Measurements from ENCODE around the gene TMUB2. TPM values are rescaled to one million over a fixed set of nuclear protein-coding genes. Genes with fewer than 3 reads are reported as not detected.

Gene TMUB2
- total and polyA plus RNA-seq, 2 experiments from 2014 or later: 27.7 to 46.8 TPM

DNA sequence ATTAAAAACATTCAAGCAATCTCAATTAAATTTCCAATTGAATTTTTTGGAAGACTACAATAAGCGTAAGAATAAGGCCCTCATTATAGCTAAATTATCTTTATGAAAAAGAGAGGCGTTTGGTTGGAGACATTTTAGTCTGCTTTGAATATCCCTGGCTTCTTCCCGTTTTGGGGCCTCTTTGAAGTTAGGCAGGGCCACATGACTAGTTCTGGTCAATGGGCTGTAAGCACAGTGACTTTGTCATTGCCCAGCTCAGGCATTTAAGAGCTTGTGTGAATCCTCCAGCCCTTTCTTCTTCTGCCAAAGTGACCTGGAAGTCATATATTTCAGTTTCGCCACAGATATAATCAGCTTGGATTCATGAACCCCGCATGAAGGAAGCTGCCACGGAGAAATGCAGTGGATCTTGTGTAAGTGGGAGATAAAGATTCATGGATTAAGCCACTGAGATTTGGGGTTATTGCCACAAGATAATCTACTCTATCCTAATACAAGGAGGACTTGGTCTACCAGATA lies 54.4 kb downstream of the TMUB2 start:
- no peaks in the 10 kb centered on the region for H3K4me1 ChIP-seq (ENCODE audit: insufficient read depth)

More for the DNA sequence above, 54.4 kb downstream of the TMUB2 start:
- Histone ChIP-seq H3K9me2 (replicated peaks; ENCODE audit: insufficient read depth) (no peaks in the 10 kb centered on the region), H3K27me3 (no peaks in the 10 kb centered on the region), H3K36me3 (replicated peaks; ENCODE audit: insufficient read depth, low read depth) (no peaks in the 10 kb centered on the region), H3K4me2 (no peak overlapping the region), H3K9me3 (ENCODE audit: low read depth) (no peaks in the 10 kb centered on the region), H3K79me2 (no peaks in the 10 kb centered on the region), H3K4me3 (no peak overlapping the region), H3K27ac (no peak overlapping the region), H2AFZ (no peak overlapping the region), H4K20me1 (ENCODE audit: insufficient read depth, poor library complexity, severe bottlenecking) (no peaks in the 10 kb centered on the region)
- no peak for TF ChIP-seq EZH2 (IDR thresholded peaks at IDR 0.05; ENCODE audit: borderline replicate concordance)
- TF ChIP-seq, protein P1, sequence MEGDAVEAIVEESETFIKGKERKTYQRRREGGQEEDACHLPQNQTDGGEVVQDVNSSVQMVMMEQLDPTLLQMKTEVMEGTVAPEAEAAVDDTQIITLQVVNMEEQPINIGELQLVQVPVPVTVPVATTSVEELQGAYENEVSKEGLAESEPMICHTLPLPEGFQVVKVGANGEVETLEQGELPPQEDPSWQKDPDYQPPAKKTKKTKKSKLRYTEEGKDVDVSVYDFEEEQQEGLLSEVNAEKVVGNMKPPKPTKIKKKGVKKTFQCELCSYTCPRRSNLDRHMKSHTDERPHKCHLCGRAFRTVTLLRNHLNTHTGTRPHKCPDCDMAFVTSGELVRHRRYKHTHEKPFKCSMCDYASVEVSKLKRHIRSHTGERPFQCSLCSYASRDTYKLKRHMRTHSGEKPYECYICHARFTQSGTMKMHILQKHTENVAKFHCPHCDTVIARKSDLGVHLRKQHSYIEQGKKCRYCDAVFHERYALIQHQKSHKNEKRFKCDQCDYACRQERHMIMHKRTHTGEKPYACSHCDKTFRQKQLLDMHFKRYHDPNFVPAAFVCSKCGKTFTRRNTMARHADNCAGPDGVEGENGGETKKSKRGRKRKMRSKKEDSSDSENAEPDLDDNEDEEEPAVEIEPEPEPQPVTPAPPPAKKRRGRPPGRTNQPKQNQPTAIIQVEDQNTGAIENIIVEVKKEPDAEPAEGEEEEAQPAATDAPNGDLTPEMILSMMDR (IDR thresholded peaks at IDR 0.05; ENCODE audit: poor library complexity): no peak
- no peak for TF ChIP-seq EZH2phosphoT487 (IDR thresholded peaks at IDR 0.05; ENCODE audit: low read depth, severe bottlenecking, unreplicated experiment)
- WGBS (ENCODE audit: low lambda C conversion rate, missing lambda C conversion rate): 70% methylated on average over 6 of the region's 6 CpGs
- DNase-seq (ENCODE audit: low spot score): no peak

Small RNA genes within 50 kb of the gene (microRNA-seq; reads per million reads assigned to microRNA genes)
- not detected for gene MIR6782

Small RNA genes within 50 kb of the gene (small RNA-seq; reads per million reads assigned to genes)
- gene MIR6782: not detected

Other genes starting within 250 kb of the TMUB2 start
- not detected in 2 replicates for gene PPY, start 244.5 kb upstream of the TMUB2 start, total RNA-seq
- gene PPY, start 244.5 kb upstream of the TMUB2 start, polyA plus RNA-seq: not detected in 2 replicates
- gene PYY, start 233.0 kb upstream of the TMUB2 start, total RNA-seq: 3.2 TPM in 1 of 2 replicates, not detected in the other
- 0.28 and 16.9 TPM in 2 replicates for gene PYY, start 233.0 kb upstream of the TMUB2 start, polyA plus RNA-seq
- 11.2 and 14.0 TPM in 2 replicates for gene NAGS, start 182.3 kb upstream of the TMUB2 start, total RNA-seq
- 8.0 and 14.4 TPM in 2 replicates for gene NAGS, start 182.3 kb upstream of the TMUB2 start, polyA plus RNA-seq
- 41.0 and 43.3 TPM in 2 replicates for gene TMEM101, start 172.0 kb upstream of the TMUB2 start, total RNA-seq
- gene TMEM101, start 172.0 kb upstream of the TMUB2 start, polyA plus RNA-seq: 27.8 and 33.4 TPM in 2 replicates
- 40.4 and 44.7 TPM in 2 replicates for gene LSM12, start 120.3 kb upstream of the TMUB2 start, total RNA-seq
- 44.5 and 45.8 TPM in 2 replicates for gene LSM12, start 120.3 kb upstream of the TMUB2 start, polyA plus RNA-seq
- gene G6PC3, start 116.2 kb upstream of the TMUB2 start, total RNA-seq: 36.1 and 38.8 TPM in 2 replicates
- gene G6PC3, start 116.2 kb upstream of the TMUB2 start, polyA plus RNA-seq: 132 and 140 TPM in 2 replicates
- 28.5 and 33.9 TPM in 2 replicates for gene HDAC5, start 63.3 kb upstream of the TMUB2 start, total RNA-seq
- gene HDAC5, start 63.3 kb upstream of the TMUB2 start, polyA plus RNA-seq: 32.3 and 42.7 TPM in 2 replicates
- 1.8 and 2.0 TPM in 2 replicates for gene HROB, start 45.0 kb upstream of the TMUB2 start, total RNA-seq
- 5.7 and 5.9 TPM in 2 replicates for gene HROB, start 45.0 kb upstream of the TMUB2 start, polyA plus RNA-seq
- 0.23 TPM in 1 of 2 replicates, not detected in the other for gene ASB16, start 16.3 kb upstream of the TMUB2 start, total RNA-seq
- gene ASB16, start 16.3 kb upstream of the TMUB2 start, polyA plus RNA-seq: 0.71 and 2.0 TPM in 2 replicates
- 64.0 and 64.3 TPM in 2 replicates for gene ATXN7L3, start 12.9 kb downstream of the TMUB2 start, total RNA-seq
- 28.7 and 29.2 TPM in 2 replicates for gene ATXN7L3, start 12.9 kb downstream of the TMUB2 start, polyA plus RNA-seq
- 35.0 and 38.9 TPM in 2 replicates for gene UBTF, start 32.7 kb downstream of the TMUB2 start, total RNA-seq
- 37.2 and 41.1 TPM in 2 replicates for gene UBTF, start 32.7 kb downstream of the TMUB2 start, polyA plus RNA-seq
- gene SLC4A1, start 81.2 kb downstream of the TMUB2 start, total RNA-seq: not detected in 2 replicates
- gene SLC4A1, start 81.2 kb downstream of the TMUB2 start, polyA plus RNA-seq: not detected in 2 replicates
- 2.0 and 2.1 TPM in 2 replicates for gene RUNDC3A, start 121.6 kb downstream of the TMUB2 start, total RNA-seq
- gene RUNDC3A, start 121.6 kb downstream of the TMUB2 start, polyA plus RNA-seq: 0.40 and 2.3 TPM in 2 replicates
- 92.7 and 108 TPM in 2 replicates for gene SLC25A39, start 137.9 kb downstream of the TMUB2 start, total RNA-seq
- gene SLC25A39, start 137.9 kb downstream of the TMUB2 start, polyA plus RNA-seq: 179 and 191 TPM in 2 replicates
- gene GRN, start 158.3 kb downstream of the TMUB2 start, total RNA-seq: 210 and 299 TPM in 2 replicates
- 785 and 828 TPM in 2 replicates for gene GRN, start 158.3 kb downstream of the TMUB2 start, polyA plus RNA-seq
- gene FAM171A2, start 176.9 kb downstream of the TMUB2 start, total RNA-seq: 12.8 and 13.9 TPM in 2 replicates
- 19.4 and 22.8 TPM in 2 replicates for gene FAM171A2, start 176.9 kb downstream of the TMUB2 start, polyA plus RNA-seq
- gene ITGA2B, start 202.7 kb downstream of the TMUB2 start, total RNA-seq: 0.77 TPM in 1 of 2 replicates, not detected in the other
- 1.0 and 3.6 TPM in 2 replicates for gene ITGA2B, start 202.7 kb downstream of the TMUB2 start, polyA plus RNA-seq